Lower leg skin (tissue), 3 donors: Measurements from ENCODE around the gene SBF1.

Source experiments
- CTCF ChIP-seq, 3 donors: fragments of 450-650 bp; IDR thresholded peaks; one replicate each; pipeline ENCODE4 v1.5.1; 2016; ENCODE audit warnings: antibody characterized with exemption in 3 of 3, mild to moderate bottlenecking in 3 of 3, moderate library complexity in 2 of 3
- POLR2A ChIP-seq, 2 donors: fragments of 450-650 bp; IDR thresholded peaks; one replicate each; pipeline ENCODE4 v1.6.1; 2016 to 2017; ENCODE audit warnings: antibody characterized with exemption in 2 of 2, mild to moderate bottlenecking in 1 of 2, moderate library complexity in 1 of 2

- no peak for TF ChIP-seq CTCF (IDR thresholded peaks at IDR 0.05)
- no peak for TF ChIP-seq POLR2A (IDR thresholded peaks at IDR 0.05)
Observed at GRCh38 chr22:50503475-50504145, 28.8 kb upstream of the SBF1 start.
